Left ventricle myocardium inferior (tissue), 1 donor: ENCODE data around the gene LDLRAD4. TPM values are rescaled to one million over a fixed set of nuclear protein-coding genes. Genes with fewer than 3 reads are reported as not detected.

Experiments
- DNase-seq: peaks from one replicate; pipeline ENCODE4 v3.0.0-alpha.2; 2020
- H3K27ac ChIP-seq: fragments of 200-600 bp; replicated peaks from 2 replicates; pipeline ENCODE4 v1.8.0; 2021
- H3K27me3 ChIP-seq: fragments of 200-600 bp; 2 replicates; pipeline ENCODE4 v1.8.0; 2021; ENCODE audit warnings: low read depth
- H3K36me3 ChIP-seq: fragments of 200-600 bp; 2 replicates; pipeline ENCODE4 v1.8.0; 2021
- H3K4me1 ChIP-seq: fragments of 200-600 bp; 2 replicates; pipeline ENCODE4 v1.8.0; 2021
- H3K4me3 ChIP-seq: fragments of 200-600 bp; 2 replicates; pipeline ENCODE4 v1.8.0; 2021; ENCODE audit warnings: mild to moderate bottlenecking, moderate library complexity
- H3K9me3 ChIP-seq: fragments of 200-600 bp; replicated peaks from 2 replicates; pipeline ENCODE4 v1.8.0; 2021
- intact Hi-C: fragments of 100-400 bp; cut with micrococcal nuclease; formaldehyde crosslinking; loops from one replicate; pipeline ENCODE4 v1.11.0; 2022
- total RNA-seq: library from RNA; stranded (reverse); fragmentation: NEBNext Ultra II Directional; extraction: Animal tissue kit (Norgen Biotek cat#: 25700); gene quantifications from one replicate; pipeline ENCODE4 v1.2.1, GENCODE V29; 2021
- TF ChIP-seq, protein P1 (sequence below): fragments of 200-600 bp; IDR thresholded peaks from 2 replicates; pipeline ENCODE4 v1.8.0; 2021; ENCODE audit warnings: antibody characterized with exemption, mild to moderate bottlenecking, borderline replicate concordance
- donor health status: DM: no; HTN: yes; CAD: no; lungs with severe emphysema.

The LDLRAD4 gene
- total RNA-seq, 1 donor from 2014 or later = 43.3 TPM

- TF ChIP-seq, protein P1, sequence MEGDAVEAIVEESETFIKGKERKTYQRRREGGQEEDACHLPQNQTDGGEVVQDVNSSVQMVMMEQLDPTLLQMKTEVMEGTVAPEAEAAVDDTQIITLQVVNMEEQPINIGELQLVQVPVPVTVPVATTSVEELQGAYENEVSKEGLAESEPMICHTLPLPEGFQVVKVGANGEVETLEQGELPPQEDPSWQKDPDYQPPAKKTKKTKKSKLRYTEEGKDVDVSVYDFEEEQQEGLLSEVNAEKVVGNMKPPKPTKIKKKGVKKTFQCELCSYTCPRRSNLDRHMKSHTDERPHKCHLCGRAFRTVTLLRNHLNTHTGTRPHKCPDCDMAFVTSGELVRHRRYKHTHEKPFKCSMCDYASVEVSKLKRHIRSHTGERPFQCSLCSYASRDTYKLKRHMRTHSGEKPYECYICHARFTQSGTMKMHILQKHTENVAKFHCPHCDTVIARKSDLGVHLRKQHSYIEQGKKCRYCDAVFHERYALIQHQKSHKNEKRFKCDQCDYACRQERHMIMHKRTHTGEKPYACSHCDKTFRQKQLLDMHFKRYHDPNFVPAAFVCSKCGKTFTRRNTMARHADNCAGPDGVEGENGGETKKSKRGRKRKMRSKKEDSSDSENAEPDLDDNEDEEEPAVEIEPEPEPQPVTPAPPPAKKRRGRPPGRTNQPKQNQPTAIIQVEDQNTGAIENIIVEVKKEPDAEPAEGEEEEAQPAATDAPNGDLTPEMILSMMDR = no peak
- peaks cover 12% of the 10 kb centered on the region for H3K4me1 ChIP-seq
- no peak overlapping the region for H3K4me3 ChIP-seq
- H3K27ac ChIP-seq = no peak overlapping the region
- intact Hi-C loops = no loop called here
- DNase-seq = no peak
- H3K27me3 ChIP-seq = no peaks in the 10 kb centered on the region
- no peaks in the 10 kb centered on the region for H3K9me3 ChIP-seq
- H3K36me3 ChIP-seq = peaks cover 4% of the 10 kb centered on the region
These were observed 405.3 kb downstream of the LDLRAD4 start for GRCh38 chr18:13623871-13624270.

GRCh38 chr18:13624563-13625237, 406.1 kb downstream of the LDLRAD4 start:
- Histone ChIP-seq H3K36me3 (peaks cover 4% of the 10 kb centered on the region), H3K27me3 (no peaks in the 10 kb centered on the region), H3K27ac (no peak overlapping the region), H3K4me3 (no peak overlapping the region), H3K4me1 (peaks cover 17% of the 10 kb centered on the region), H3K9me3 (no peaks in the 10 kb centered on the region)
- no peak for DNase-seq
- TF ChIP-seq, protein P1 = no peak
- intact Hi-C loops = loop anchor here (5.0 kb wide), 1 partner anchor 407 kb away; the partner anchor contains the start of gene LDLRAD4

DNA sequence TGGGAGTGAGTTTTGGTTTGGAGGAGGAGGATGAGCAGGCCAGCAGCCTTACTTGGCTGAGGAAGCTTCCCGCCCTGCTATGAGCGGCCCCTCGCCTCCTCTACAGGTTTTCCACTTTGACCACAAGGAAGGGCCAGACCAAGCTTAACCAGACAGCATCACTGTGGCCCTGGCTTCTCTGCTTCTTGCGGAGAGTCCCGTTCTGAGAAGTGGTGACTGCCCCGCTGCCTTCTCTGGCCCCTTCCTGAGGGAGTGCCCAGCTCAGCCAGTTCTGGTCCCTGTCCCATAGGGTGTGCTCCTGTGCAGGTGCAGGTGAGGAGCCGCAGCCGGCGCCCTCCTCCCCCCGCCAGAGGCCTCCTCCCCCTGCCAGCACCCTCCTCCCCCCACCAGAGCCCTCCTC, 406.8 kb downstream of the LDLRAD4 start:
- Histone ChIP-seq H3K4me1 (peaks cover 21% of the 10 kb centered on the region), H3K27ac (no peak overlapping the region), H3K36me3 (peaks cover 4% of the 10 kb centered on the region), H3K4me3 (no peak overlapping the region), H3K9me3 (no peaks in the 10 kb centered on the region), H3K27me3 (no peaks in the 10 kb centered on the region)
- DNase-seq = no peak
- TF ChIP-seq, protein P1 = no peak
- intact Hi-C loops = loop anchor here (5.0 kb wide), 1 partner anchor 408 kb away; the partner anchor contains the start of gene LDLRAD4

DNA sequence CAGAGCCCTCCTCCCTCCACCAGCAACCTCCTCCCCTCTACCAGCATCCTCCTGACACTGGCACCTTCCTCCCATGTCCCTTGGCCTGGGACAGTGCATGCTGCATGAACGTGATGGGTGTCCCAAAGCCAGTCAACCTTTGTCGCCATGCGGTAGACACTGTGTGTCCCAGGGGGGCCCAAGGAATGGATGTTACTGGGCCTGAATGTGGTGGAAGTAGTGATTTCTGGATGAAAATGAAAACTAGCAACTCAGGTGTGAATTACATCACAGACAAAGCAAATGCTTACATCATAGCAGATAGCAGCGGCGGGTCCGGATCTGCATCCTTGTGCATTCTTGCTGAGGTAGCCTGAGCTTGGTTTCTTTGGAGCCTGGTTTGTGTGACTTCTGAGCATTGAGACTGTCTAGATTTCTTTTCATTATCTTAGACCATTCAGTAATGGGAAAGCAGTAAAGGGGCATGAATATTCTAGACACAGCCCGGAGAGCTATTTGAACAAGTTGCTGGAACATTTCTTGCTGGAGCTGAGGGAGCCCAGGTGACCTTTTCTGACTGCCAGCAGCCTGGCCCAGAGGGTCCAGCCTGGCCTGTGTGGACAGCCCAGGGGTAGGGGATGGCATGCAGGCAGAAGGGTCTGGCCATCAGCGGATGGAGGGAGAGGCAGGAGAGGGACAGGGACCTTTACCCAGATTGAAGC, 407.4 kb downstream of the LDLRAD4 start:
- H3K9me3 ChIP-seq = no peaks in the 10 kb centered on the region
- peaks cover 4% of the 10 kb centered on the region for H3K36me3 ChIP-seq
- H3K4me3 ChIP-seq = no peak overlapping the region
- TF ChIP-seq, protein P1 = no peak
- intact Hi-C loops = loop anchor here (5.0 kb wide), 1 partner anchor 409 kb away; the partner anchor contains the start of gene LDLRAD4
- H3K4me1 ChIP-seq = peaks cover 21% of the 10 kb centered on the region
- DNase-seq = no peak
- H3K27me3 ChIP-seq = no peaks in the 10 kb centered on the region
- H3K27ac ChIP-seq = no peak overlapping the region

GRCh38 chr18:13626544-13626908, 408.0 kb downstream of the LDLRAD4 start:
- Histone ChIP-seq H3K27ac (no peak overlapping the region), H3K36me3 (no peaks in the 10 kb centered on the region), H3K9me3 (no peaks in the 10 kb centered on the region), H3K27me3 (no peaks in the 10 kb centered on the region), H3K4me1 (peaks cover 21% of the 10 kb centered on the region), H3K4me3 (no peak overlapping the region)
- no peak for DNase-seq
- intact Hi-C loops = loop anchor here (5.0 kb wide), 1 partner anchor 409 kb away; the partner anchor contains the start of gene LDLRAD4
- TF ChIP-seq, protein P1 = no peak
